AG10803 (cell line): ENCODE data around the gene DNAJC7.
"Not testable (repeated sequence)": the region's sequence is repeated elsewhere in the genome, so short reads cannot be mapped to it uniquely, and the experiment has no call there.

Experiments
- DNase-seq: peaks from one replicate; pipeline ENCODE4 v3.0.0; 2010; ENCODE audit warnings: low read depth
- H3K4me3 ChIP-seq: 2 replicates; pipeline ENCODE4 v1.5.1; 2011; ENCODE audit warnings: mild to moderate bottlenecking, low read length, control low read depth
- CTCF ChIP-seq: conservative IDR thresholded peaks from 2 replicates; pipeline ENCODE4 v1.5.1; 2011; ENCODE audit warnings: mild to moderate bottlenecking, low read length, control low read depth, inconsistent platforms

Gene DNAJC7

GRCh38 chr17:42027961-42028790, 10.9 kb upstream of the DNAJC7 start:
- H3K4me3 ChIP-seq = no peak overlapping the region
- DNase-seq = no peak
- TF ChIP-seq CTCF = peak; percentile 20; the same call in 1 of the 2 replicates

GRCh38 chr17:42027590-42027889, 10.3 kb upstream of the DNAJC7 start:
- TF ChIP-seq CTCF = no peak
- H3K4me3 ChIP-seq = no peak overlapping the region
- DNase-seq = no peak

GRCh38 chr17:42026857-42027589, 9.8 kb upstream of the DNAJC7 start:
- TF ChIP-seq CTCF = no peak
- no peak for DNase-seq
- no peak overlapping the region for H3K4me3 ChIP-seq

GRCh38 chr17:42025936-42026335, 8.7 kb upstream of the DNAJC7 start:
- DNase-seq = no peak
- H3K4me3 ChIP-seq = no peak overlapping the region
- no peak for TF ChIP-seq CTCF

GRCh38 chr17:42025191-42025579, 7.9 kb upstream of the DNAJC7 start:
- H3K4me3 ChIP-seq = no peak overlapping the region
- no peak for DNase-seq
- no peak for TF ChIP-seq CTCF

GRCh38 chr17:42023524-42024349, 6.5 kb upstream of the DNAJC7 start:
- TF ChIP-seq CTCF = no peak
- no peak overlapping the region for H3K4me3 ChIP-seq
- no peak for DNase-seq

GRCh38 chr17:42020845-42021244, 3.6 kb upstream of the DNAJC7 start:
- H3K4me3 ChIP-seq = peak overlapping the region; percentile 85
- DNase-seq = not testable (repeated sequence)
